HEK293 (cell line): ENCODE measurements around the gene ENOX2.

Source experiments
- CTCF ChIA-PET: fragments of 350-600 bp; formaldehyde crosslinking; extraction: SDS; loops from one replicate; lab custom pipeline; 2021; ENCODE audit warnings: antibody characterized with exemption; lab: Yijun Ruan, JAX
- POLR2A ChIA-PET: fragments of 300-600 bp; formaldehyde crosslinking; extraction: SDS; loops from one replicate; lab custom pipeline; 2020; ENCODE audit warnings: antibody characterized with exemption, inconsistent platforms; lab: Yijun Ruan, JAX
- H3K27ac ChIP-seq: fragments of 200-500 bp; sonication (Bioruptor generic); 2 replicates; pipeline ENCODE4 v1.5.1; 2014; ENCODE audit warnings: low read depth, low read length, control low read depth, inconsistent platforms; ENCODE audit errors: extremely low read depth
- H3K36me3 ChIP-seq, 2 experiments: fragments of 200-500 bp in 1 of 2; sonication (Bioruptor generic) in 1 of 2; 1 replicate in 1 of 2; 2 replicates in 1 of 2; pipeline ENCODE4 v1.5.1; 2014 to 2017; ENCODE audit warnings: inconsistent platforms in 2 of 2, low read length in 2 of 2; ENCODE audit not compliant: control insufficient read depth in 2 of 2, insufficient read depth in 1 of 2
- H3K4me1 ChIP-seq: fragments of 200-500 bp; sonication (Bioruptor generic); 2 replicates; pipeline ENCODE4 v1.5.1; 2014; ENCODE audit warnings: mild to moderate bottlenecking, low read length, inconsistent platforms; ENCODE audit not compliant: control insufficient read depth, insufficient read depth
- H3K4me3 ChIP-seq: 2 replicates; pipeline ENCODE4 v1.5.1; 2011; ENCODE audit warnings: low read depth, mild to moderate bottlenecking, control low read depth, low read length, moderate library complexity
- H3K9me3 ChIP-seq: fragments of 200-500 bp; sonication (Bioruptor generic); 2 replicates; pipeline ENCODE4 v1.5.1; 2014; ENCODE audit warnings: low read depth, low read length, inconsistent platforms; ENCODE audit not compliant: control insufficient read depth, insufficient read depth
- GLI2 ChIP-seq: fragments of 450-650 bp; formaldehyde crosslinking; IDR thresholded peaks from 2 replicates; pipeline ENCODE4; 2017; ENCODE audit warnings: missing biosample characterization, missing genetic modification characterization, low read depth, borderline replicate concordance
- OVOL3 ChIP-seq: fragments of 450-650 bp; formaldehyde crosslinking; IDR thresholded peaks from 2 replicates; pipeline ENCODE4 v1.5.1; 2016; ENCODE audit warnings: missing biosample characterization, missing genetic modification characterization
- SCRT1 ChIP-seq: fragments of 450-650 bp; formaldehyde crosslinking; IDR thresholded peaks from 2 replicates; pipeline ENCODE4 v1.5.1; 2016; ENCODE audit warnings: missing biosample characterization, missing genetic modification characterization, borderline replicate concordance
- SCRT2 ChIP-seq: fragments of 450-650 bp; formaldehyde crosslinking; IDR thresholded peaks from 2 replicates; pipeline ENCODE4 v1.5.1; 2016; ENCODE audit warnings: missing biosample characterization, missing genetic modification characterization
- YY1 ChIP-seq: fragments of 450-650 bp; formaldehyde crosslinking; IDR thresholded peaks from 2 replicates; pipeline ENCODE4 v1.5.1; 2018; ENCODE audit warnings: missing biosample characterization, missing genetic modification characterization
- ZNF140 ChIP-seq: fragments of 450-650 bp; formaldehyde crosslinking; IDR thresholded peaks from 2 replicates; pipeline ENCODE4 v1.5.1; 2016; ENCODE audit warnings: missing biosample characterization, missing genetic modification characterization
- ZNF155 ChIP-seq: fragments of 450-650 bp; formaldehyde crosslinking; IDR thresholded peaks from 2 replicates; pipeline ENCODE4 v1.5.1; 2016; ENCODE audit warnings: missing biosample characterization, missing genetic modification characterization
- ZNF169 ChIP-seq: fragments of 450-650 bp; formaldehyde crosslinking; IDR thresholded peaks from 2 replicates; pipeline ENCODE4 v1.5.1; 2016; ENCODE audit warnings: missing biosample characterization, missing genetic modification characterization
- ZNF18 ChIP-seq: fragments of 450-650 bp; formaldehyde crosslinking; IDR thresholded peaks from 2 replicates; pipeline ENCODE4 v1.5.1; 2016; ENCODE audit warnings: missing biosample characterization, missing genetic modification characterization
- ZNF302 ChIP-seq: fragments of 450-650 bp; formaldehyde crosslinking; IDR thresholded peaks from 2 replicates; pipeline ENCODE4 v1.5.1; 2016; ENCODE audit warnings: missing biosample characterization, missing genetic modification characterization, low read depth
- ZNF350 ChIP-seq: fragments of 450-650 bp; formaldehyde crosslinking; IDR thresholded peaks from 2 replicates; pipeline ENCODE4 v1.5.0; 2017; ENCODE audit warnings: missing biosample characterization, mild to moderate bottlenecking, missing genetic modification characterization
- ZNF366 ChIP-seq: fragments of 450-650 bp; formaldehyde crosslinking; conservative IDR thresholded peaks from 2 replicates; pipeline ENCODE4 v1.5.1; 2016; ENCODE audit warnings: missing biosample characterization, missing genetic modification characterization
- ZNF449 ChIP-seq: fragments of 450-650 bp; formaldehyde crosslinking; IDR thresholded peaks from 2 replicates; pipeline ENCODE4 v1.5.1; 2017; ENCODE audit warnings: missing biosample characterization, mild to moderate bottlenecking, missing genetic modification characterization, moderate library complexity
- ZNF639 ChIP-seq: fragments of 450-650 bp; formaldehyde crosslinking; IDR thresholded peaks from 2 replicates; pipeline ENCODE4 v1.5.1; 2016; ENCODE audit warnings: missing biosample characterization, missing genetic modification characterization
- TF ChIP-seq, protein P1 (sequence below): fragments of 450-650 bp; formaldehyde crosslinking; IDR thresholded peaks from 2 replicates; pipeline ENCODE4 v1.5.1; 2016; ENCODE audit warnings: missing biosample characterization, missing genetic modification characterization

Gene ENOX2

DNA sequence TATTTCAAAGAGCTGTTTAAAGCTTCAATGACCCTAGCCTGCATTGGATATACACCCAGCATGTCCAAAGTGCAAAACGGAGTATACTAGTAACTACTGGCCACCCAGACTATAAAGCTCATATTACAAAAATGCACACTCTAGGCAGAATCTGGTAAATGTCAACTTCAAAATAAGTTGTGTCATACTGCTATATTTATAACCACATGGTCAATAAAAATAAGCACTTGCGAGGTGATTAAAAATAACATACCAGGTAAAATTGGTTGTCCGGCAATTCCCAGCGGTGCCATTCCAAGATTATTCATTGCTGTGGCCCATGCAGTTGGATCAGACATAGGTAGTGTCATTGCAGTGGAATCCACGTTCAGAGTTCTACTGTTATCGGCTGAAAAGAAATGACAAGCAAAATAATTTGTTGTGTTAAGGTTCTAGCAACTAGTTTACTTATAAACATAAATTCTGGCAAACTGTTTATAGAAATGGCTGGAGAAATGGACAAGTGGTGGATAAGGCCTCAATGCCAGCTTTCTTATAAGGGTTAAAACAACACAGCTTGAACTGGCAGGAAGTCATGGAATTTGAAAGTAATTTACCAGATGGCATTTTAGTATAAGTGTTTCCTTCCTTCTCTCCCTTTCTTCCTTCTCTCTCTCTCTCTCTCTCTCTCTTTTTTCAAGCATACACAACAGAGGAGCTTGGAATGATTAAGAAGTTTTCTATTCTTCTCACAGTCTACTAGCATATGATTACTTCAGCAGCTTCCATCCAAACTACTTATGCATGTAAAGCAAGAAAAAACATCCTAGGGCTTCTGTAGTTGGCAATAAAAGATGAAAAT is 199.9 kb downstream of the ENOX2 start (continued):
- TF ChIP-seq, protein P1, sequence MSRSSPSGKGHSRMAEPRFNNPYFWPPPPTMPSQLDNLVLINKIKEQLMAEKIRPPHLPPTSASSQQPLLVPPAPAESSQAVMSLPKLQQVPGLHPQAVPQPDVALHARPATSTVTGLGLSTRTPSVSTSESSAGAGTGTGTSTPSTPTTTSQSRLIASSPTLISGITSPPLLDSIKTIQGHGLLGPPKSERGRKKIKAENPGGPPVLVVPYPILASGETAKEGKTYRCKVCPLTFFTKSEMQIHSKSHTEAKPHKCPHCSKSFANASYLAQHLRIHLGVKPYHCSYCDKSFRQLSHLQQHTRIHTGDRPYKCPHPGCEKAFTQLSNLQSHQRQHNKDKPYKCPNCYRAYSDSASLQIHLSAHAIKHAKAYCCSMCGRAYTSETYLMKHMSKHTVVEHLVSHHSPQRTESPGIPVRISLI: no peak
- TF ChIP-seq ZNF350: no peak
- TF ChIP-seq ZNF366 (tag by site-specific recombination): peak; percentile 73
- 0 out of 2 replicates have a peak, but pooled peaks have one; percentile 21 for TF ChIP-seq ZNF18 (tag by site-specific recombination)
- peak; percentile 72; the same call in 1 of the 2 replicates for TF ChIP-seq GLI2 (tag by site-specific recombination)
- TF ChIP-seq YY1: no peak

DNA sequence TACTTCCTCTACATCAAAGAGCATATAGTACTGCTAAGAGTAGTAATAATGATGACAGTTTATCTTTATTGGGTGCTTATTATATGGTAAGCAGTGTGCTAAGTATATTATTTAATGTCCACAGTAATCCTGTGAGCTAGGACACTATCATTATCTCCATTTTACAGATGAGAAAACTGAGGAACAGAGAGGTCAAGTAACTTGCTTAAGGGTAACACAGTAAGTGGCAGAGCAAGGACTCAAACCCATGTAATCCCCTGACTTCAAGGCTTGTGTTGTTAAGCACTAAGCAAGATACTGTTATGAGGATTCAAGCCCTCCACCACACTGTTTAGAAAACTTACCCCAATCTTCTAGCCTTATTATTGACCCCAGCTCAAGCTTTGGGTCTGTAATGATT is 202.4 kb downstream of the ENOX2 start:
- POLR2A ChIA-PET: no interaction called here
- CTCF ChIA-PET: no interaction called here
- H3K4me1 ChIP-seq: no peaks in the 10 kb centered on the region
- no peak for TF ChIP-seq ZNF169 (tag by site-specific recombination)
- H3K27ac ChIP-seq: no peak overlapping the region
- H3K4me3 ChIP-seq: no peak overlapping the region
- H3K36me3 ChIP-seq: no peaks in the 10 kb centered on the region
- H3K9me3 ChIP-seq: no peaks in the 10 kb centered on the region

DNA sequence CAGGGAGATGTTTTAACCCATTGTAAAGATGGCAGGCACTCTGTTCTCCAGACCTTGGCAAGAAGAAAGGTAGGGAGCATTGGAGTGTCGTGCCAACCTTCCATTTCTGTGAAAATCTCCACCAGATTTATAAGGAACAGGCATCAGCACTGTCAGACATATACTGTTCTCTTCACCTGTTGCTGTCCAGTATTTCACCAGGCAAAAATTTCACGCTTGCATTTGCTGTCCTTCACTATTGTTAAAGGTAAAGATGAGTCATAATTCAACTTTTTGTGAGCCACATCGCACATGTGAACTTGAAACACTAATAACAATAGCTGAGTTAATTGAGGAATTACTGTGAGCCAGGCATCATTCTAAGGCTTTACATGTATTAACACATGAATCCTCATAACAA is 203.4 kb downstream of the ENOX2 start:
- 0 out of 2 replicates have a peak, but pooled peaks have one; percentile 21 for TF ChIP-seq SCRT1 (tag by site-specific recombination)
- no peak for TF ChIP-seq ZNF155
- TF ChIP-seq SCRT2 (tag by site-specific recombination): peak; percentile 75
- TF ChIP-seq, all 188 proteins: peak for 2

DNA sequence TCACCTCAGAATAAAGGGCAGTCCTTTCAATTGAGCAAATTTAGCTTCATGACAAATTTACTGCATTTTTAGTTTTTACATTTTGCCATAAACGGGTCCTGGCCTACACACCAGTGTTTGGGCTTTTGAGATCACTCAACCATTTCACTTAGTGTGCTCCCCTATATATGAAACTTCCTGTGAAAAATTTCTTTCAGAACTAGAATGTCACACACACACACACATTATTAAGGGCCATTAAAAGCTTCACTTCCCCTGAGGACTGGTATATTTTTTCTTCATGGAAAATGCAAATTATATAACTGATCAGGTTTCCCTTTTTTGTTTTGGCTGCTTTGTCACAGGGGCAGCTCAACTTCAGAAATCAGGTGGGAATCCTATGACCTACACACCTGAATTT is 206.5 kb downstream of the ENOX2 start:
- Histone ChIP-seq H3K9me3 (no peaks in the 10 kb centered on the region), H3K27ac (no peak overlapping the region), H3K4me3 (no peak overlapping the region), H3K4me1 (no peaks in the 10 kb centered on the region)
- CTCF ChIA-PET: interaction anchor here (1.5 kb wide), 1 partner anchor 220 kb away, joined by 5 read pairs; no protein-coding TSS in a partner anchor
- no peak for TF ChIP-seq ZNF302 (tag by site-specific recombination)
- TF ChIP-seq ZNF639 (tag by site-specific recombination): no peak
- TF ChIP-seq ZNF140: no peak
- no peak for TF ChIP-seq OVOL3 (tag by site-specific recombination)
- TF ChIP-seq ZNF449 (tag by site-specific recombination): no peak
- TF ChIP-seq, all 188 proteins: peak for 0
- POLR2A ChIA-PET: no interaction called here
- H3K36me3 ChIP-seq: no peaks in the 10 kb centered on the region

More for the DNA sequence above, 203.4 kb downstream of the ENOX2 start:
- Histone ChIP-seq H3K9me3 (no peaks in the 10 kb centered on the region), H3K4me3 (no peak overlapping the region), H3K27ac (no peak overlapping the region), H3K4me1 (no peaks in the 10 kb centered on the region), H3K36me3 (no peaks in the 10 kb centered on the region)
- ChIA-PET CTCF (no interaction called here), POLR2A (no interaction called here)
